H4 (cell line): ENCODE measurements around the gene L3MBTL3. TPM values are rescaled to one million over a fixed set of nuclear protein-coding genes. Genes with fewer than 3 reads are reported as not detected.

Experiments
- DNase-seq: peaks from one replicate; pipeline ENCODE4 v3.0.0-alpha.2; 2015; ENCODE audit warnings: low spot score
- total RNA-seq: library from RNA; depleted of rRNA; stranded (reverse); fragments of >200 nt; shearing (Covaris generic); gene quantifications from 2 replicates; pipeline ENCODE4 v1.2.3, GENCODE V29; 2014

L3MBTL3 gene
- total RNA-seq, 1 experiment from 2014 or later, result 5.9 TPM

GRCh38 chr6:130027948-130028347, 9.6 kb downstream of the L3MBTL3 start:
- DNase-seq, result no peak

GRCh38 chr6:130029163-130029562, 10.8 kb downstream of the L3MBTL3 start:
- no peak for DNase-seq

GRCh38 chr6:130032758-130033340, 14.5 kb downstream of the L3MBTL3 start:
- no peak for DNase-seq

DNA sequence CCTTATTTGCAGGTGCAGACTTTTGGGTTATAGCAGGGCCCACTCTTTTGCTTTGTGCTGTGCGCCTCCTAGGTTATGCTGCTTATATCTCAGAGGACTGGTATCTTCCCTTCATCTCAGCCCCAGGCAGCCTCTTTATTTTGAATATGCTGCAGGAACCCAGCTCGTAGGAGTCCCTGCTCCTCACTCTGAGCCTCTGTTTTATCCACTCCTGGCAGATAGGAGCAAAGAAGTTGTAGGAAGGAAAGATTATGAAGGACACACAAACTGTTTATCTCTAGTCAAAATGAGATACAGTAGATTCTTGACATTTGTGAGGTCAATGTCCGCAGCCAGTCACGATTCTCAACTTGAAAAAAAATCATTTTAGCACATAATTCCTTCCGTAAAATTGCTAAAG, 15.6 kb downstream of the L3MBTL3 start:
- no peak for DNase-seq

DNA sequence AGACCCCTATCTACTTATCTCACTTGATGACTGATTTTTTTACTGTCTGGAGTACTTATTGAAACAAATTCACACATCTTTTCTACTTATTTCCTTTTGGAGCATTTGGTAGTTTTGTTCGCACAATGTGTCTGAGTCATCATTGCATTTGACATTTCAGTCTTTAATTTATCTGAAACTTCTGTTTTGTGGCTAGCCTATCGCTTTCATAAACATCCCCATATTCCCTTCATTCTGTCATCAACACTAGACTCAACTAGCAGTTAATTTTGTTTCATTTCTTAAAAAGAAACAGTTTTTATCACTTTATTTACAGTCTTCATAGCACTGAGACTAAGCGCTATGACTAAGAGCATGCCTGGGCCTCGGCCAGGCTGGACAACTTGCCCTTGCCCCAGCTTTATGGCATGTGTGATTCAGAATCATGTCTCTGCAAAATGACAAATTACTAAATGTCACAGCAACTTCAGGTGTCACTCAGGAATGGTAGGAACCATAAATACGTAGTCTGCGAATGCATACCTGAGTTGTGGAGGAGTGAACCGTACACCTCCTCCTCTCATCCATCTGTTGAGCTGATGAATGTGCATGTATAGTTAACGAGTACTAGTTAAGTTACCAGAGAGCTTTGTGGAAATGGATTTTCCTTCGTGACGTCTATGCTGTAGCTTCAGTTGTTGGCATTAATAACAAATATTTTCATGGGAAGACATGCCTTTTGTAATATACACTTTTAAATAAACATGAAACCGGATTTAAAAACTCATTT, 16.2 kb downstream of the L3MBTL3 start:
- peak; percentile 44 for DNase-seq

- DNase-seq, result no peak
Measured at GRCh38 chr6:130035211-130035610, 16.8 kb downstream of the L3MBTL3 start.

- DNase-seq, result no peak
Measured at GRCh38 chr6:130037207-130037811, 18.9 kb downstream of the L3MBTL3 start.

DNA sequence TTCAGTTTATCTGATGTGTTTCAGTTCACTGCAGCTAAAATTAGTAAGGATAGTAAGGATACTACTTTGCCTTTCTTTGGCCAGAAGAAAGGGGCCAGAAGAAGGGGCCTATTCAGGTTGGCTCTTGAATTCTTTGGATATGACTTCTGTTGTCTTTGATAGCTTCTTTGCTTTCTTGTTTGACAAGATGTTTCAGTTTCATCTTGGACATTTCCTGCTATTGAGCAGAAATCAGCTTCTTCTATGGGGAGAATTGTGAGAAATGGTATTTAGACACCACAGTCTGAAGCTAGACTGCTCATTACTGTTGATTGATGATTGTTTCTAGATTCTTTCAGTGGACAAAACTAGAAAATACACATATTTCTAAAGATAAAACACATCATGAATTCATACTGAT, 23.2 kb downstream of the L3MBTL3 start:
- no peak for DNase-seq

DNA sequence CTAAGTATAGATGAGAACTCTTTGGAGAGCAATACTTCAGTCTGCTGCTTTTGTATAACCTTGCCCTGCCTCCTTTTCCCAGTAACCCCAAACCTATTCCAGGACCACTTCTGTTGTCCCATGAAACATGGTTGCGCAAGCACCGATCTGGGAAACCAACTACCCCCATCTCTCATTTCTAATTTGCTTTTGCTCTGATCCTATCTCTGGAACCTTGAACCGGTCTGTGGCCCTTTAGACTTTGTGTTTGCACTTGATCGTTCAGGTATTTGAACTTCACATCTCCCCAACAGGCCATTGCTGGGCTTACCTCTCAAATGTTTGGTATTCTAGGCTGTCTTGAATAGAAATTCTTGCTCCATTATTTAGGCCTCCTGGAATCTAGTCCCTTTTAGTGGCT, 25.0 kb downstream of the L3MBTL3 start:
- no peak for DNase-seq

DNA sequence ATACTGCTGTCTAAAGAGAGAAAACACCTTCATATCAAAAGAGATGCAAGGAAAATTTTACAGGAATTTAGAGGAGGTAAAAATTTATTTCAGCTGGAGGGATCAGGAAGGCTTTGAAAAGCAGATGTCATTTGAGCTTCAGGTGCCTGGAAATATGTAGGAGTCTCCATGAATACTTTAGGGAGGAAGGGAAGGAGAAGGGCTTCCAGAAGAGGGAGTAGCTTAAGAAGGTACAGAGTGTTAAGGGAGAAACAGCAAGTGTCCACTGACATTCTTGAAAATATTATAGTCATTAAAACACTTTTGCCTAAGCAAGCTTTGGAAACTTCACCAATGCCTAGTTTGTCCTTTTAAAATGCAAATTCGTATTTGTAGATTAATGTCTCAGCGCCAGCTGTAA, 27.2 kb downstream of the L3MBTL3 start:
- DNase-seq, result no peak

- DNase-seq, result no peak
Measured at GRCh38 chr6:130046671-130047070, 28.3 kb downstream of the L3MBTL3 start.

DNA sequence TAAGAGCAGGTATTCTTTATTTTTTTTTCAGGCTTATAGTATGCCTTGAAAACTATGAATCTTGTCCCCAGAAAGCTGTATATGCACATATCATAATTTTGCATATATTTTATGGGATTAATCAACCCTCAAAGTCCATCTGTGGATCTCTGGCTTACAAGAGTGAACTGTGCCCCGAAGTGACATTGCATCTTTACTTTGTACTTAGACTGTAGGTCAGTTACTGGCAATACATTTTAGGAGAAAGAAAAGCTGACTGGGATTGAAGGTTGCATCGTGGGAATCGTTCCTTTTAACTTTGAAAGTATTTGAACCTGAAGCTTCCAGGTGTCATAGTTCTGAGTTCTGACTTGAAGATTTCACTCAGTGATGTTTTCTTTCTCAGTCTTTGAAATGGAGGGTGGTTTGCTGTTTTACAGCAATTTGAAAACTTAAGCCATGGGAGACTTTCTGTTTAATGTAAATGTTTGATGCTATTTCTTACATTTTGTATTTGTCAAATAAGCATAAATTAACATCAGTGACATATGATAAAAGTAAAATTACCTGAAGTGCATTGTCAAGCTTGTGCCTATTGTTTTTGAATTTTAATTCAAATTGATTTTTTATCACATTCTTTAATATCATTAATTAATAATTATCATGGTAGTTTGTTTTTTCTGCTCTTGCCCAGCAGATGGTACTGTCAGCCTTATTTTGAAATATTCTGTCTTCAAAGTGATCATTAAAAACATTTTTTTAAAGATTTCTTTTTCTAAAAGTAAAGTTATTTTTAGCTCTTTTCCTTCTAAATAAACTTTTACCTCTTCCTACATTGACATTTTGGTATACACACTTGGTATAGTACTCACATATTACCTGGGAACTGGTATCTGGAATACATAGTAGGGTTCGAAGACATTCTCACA, 29.0 kb downstream of the L3MBTL3 start:
- no peak for DNase-seq

GRCh38 chr6:130050230-130050629, 31.8 kb downstream of the L3MBTL3 start:
- no peak for DNase-seq

DNA sequence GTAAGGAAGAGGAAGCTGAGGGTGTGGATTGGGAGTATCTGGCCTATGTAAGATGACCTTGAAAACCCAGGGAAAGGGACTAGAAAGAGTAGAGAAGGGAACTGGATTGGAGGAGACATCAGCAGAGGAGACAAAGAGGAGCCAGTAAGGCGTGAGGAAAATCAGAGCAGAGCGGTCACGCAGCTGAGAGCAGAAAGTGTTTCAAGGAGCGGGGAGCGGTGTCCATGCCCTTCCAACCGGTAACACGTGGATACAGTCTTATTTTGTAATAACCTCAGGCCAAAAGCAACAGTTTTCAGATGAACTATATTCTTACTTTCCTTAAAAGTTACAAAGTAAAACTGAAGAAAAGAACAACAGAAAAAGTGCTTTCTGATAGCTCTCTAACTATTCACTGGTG, 36.3 kb downstream of the L3MBTL3 start:
- DNase-seq, result no peak

DNA sequence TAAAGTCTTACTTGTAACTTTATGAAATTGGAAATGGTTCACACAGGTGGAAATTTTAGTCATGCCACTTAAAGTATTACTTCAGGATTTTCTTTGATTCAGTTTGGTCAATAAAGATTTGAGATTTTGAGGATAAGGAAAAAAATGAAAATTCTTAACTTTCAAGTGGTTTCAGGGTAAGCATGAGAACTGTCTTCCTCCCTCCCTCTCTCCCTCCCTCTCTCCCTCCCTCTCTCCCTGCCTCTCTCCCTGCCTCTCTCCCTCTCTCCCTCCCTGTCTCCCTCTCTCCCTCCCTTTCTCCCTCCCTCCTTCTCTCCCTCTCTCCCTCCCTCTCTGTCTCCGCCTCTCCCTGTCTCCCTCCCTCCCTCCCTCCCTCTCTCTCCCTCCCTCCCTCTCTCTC, 36.9 kb downstream of the L3MBTL3 start:
- DNase-seq, result no peak

- DNase-seq, result no peak
Measured at GRCh38 chr6:130057495-130057894, 39.1 kb downstream of the L3MBTL3 start.

DNA sequence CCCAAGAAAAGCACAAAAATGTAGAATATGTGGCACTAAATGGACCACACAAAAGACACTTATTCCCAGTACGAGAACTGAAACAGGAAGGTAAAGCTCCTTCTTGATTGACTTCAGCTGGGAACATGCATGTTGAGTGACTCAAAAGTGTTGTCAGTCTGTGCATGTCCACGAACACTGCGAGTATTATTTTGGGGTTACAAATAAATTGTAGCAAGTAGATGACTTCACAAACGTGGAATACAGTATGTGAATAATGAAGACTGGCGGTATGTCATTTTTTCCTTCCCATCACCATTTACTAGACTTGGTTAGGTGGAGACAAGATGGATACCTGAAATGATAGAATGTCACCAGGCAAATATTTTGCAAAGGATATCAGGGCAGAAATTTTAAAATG, 45.4 kb downstream of the L3MBTL3 start:
- DNase-seq, result no peak

DNA sequence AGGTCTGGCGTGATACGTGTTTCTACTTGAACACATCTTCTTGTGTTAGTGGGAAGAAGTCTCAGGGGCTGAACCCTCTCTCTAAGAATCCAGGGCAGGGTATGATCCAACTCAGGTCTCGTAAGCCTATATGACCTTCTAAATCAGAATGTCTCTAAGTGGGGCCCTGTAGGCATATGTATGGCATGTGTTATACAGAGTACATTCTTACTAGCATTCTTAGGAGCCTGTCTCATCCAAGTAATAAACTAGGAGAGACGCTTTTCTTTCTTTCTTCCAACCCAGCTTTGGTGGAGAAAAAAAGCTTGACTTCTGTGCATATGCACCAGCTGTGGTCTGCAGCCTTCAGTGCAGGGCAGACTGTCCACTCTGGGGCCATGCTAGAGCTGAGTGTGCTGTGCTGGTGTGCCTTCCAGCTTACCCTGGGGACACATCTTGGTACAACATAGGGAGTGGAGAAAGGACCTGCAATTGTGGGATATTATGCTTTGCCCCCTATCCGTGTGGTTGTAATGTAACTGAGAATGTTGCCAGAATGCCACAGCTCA, 47.3 kb downstream of the L3MBTL3 start:
- DNase-seq, result no peak

DNA sequence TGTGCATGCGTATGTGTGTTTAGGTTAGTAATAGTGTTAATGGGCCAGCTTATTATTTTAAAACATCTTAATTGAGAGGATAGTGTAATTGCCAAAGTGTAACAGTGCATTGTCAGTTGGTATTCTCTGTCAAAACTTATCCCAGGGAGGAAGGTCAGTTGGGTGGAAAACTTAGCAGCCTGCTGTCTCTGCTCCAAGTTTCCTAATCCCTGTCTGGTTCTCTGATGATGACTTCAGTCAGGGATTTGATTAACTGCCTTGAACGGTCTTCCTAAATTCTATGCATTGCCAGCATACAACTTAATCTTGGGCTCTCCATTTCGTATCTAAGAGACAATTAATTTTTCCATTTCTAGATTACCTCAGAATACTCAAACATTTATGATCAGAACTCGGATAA, 51.1 kb downstream of the L3MBTL3 start:
- no peak for DNase-seq

GRCh38 chr6:130070326-130070725, 51.9 kb downstream of the L3MBTL3 start:
- DNase-seq, result no peak

- DNase-seq, result no peak
Measured at GRCh38 chr6:130070792-130071191, 52.4 kb downstream of the L3MBTL3 start.

DNA sequence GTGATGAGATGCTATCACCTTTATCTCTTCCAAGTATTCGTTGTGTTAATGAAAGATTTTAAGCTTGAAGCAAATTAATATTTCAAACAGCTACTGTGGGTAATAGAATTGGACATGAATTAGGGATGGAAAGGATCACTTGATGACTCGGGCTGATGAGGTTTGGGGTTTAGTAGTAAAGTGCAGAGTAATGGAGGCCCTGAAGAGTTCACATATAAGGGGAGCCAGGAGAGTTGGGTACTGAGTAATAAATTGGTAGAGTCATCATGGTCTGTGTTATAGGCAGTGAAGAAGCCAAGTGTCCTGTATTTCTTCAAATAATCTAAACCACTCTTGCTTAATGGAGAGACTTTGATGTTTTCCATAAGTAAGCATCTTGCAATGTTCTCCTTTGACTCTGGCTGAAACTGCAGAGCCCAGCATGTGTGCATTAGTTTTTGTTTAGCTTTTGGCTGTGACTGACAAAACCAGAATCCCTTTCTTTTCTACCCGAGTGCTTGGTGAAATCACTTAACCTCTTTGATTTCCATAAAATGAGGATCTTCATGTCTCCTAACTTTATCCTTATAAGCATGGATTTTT, 57.6 kb downstream of the L3MBTL3 start:
- DNase-seq, result no peak
